Naive thymus-derived CD4-positive, alpha-beta T cell (primary cell): ENCODE measurements around the gene FBXL5. TPM values are rescaled to one million over a fixed set of nuclear protein-coding genes. Genes with fewer than 3 reads are reported as not detected.
A peak's percentile ranks its signal among the peaks of the same experiment; 100 is the strongest.

Experiments used
- ATAC-seq: fragments of 150-1000 bp; cut with Tn5 transposase; 2 replicates; pipeline ENCODE4 v1.10.0; 2021; ENCODE audit warnings: mild to moderate bottlenecking, moderate library complexity
- CTCF ChIA-PET: fragments of 350-600 bp; sonication (Branson Sonifier 250); formaldehyde crosslinking; loops from one replicate; lab custom pipeline; 2021; ENCODE audit warnings: antibody characterized with exemption; lab: Charles Lee
- POLR2A ChIA-PET: fragments of 350-600 bp; sonication (Branson Sonifier 250); formaldehyde crosslinking; loops from one replicate; lab custom pipeline; 2021; ENCODE audit warnings: antibody characterized with exemption, inconsistent platforms; lab: Charles Lee
- DNase-seq, 9 donors: peaks; one replicate each; pipeline versions ENCODE4 v3.0.0 to v3.0.0-alpha.2; 2020 to 2022; ENCODE audit warnings: mixed read lengths in 1 of 9
- H3K27ac ChIP-seq: one replicate; pipeline ENCODE4 v1.7.0; 2013; ENCODE audit warnings: mild to moderate bottlenecking, low read depth, low read length, moderate library complexity
- H3K27me3 ChIP-seq, 2 donors: one replicate each; pipeline ENCODE4 v1.7.0; 2013; ENCODE audit warnings: low read length in 2 of 2, mild to moderate bottlenecking in 2 of 2, moderate library complexity in 2 of 2; ENCODE audit not compliant: control insufficient read depth in 2 of 2, insufficient read depth in 2 of 2
- H3K36me3 ChIP-seq, 3 experiments: 1 replicate in 2 of 3; 2 replicates in 1 of 3; pipeline ENCODE4 v1.7.0; 2013; ENCODE audit warnings: low read length in 3 of 3, mild to moderate bottlenecking in 3 of 3, moderate library complexity in 1 of 3; ENCODE audit not compliant: insufficient read depth in 3 of 3, control insufficient read depth in 2 of 3
- H3K4me1 ChIP-seq, 2 donors: one replicate each; pipeline ENCODE4 v1.7.0; 2013; ENCODE audit warnings: low read length in 2 of 2, mild to moderate bottlenecking in 2 of 2, moderate library complexity in 1 of 2; ENCODE audit not compliant: control insufficient read depth in 2 of 2, insufficient read depth in 2 of 2
- H3K4me3 ChIP-seq: 2 replicates; pipeline ENCODE4 v1.7.0; 2013; ENCODE audit warnings: mild to moderate bottlenecking, low read length
- H3K9me3 ChIP-seq, 3 experiments: 1 replicate in 2 of 3; 2 replicates in 1 of 3; pipeline ENCODE4 v1.7.0; 2013; ENCODE audit warnings: low read length in 3 of 3; ENCODE audit not compliant: control insufficient read depth in 2 of 3
- H3K27ac Mint-ChIP-seq, 9 donors: one replicate each; pipeline ENCODE4 v1.8.0; 2020 to 2022; ENCODE audit warnings: mixed read lengths in 9 of 9, mild to moderate bottlenecking in 8 of 9, moderate library complexity in 5 of 9, inconsistent platforms in 2 of 9
- H3K27me3 Mint-ChIP-seq, 5 donors: one replicate each; pipeline ENCODE4 v1.8.0; 2021 to 2022; ENCODE audit warnings: mixed read lengths in 5 of 5, mild to moderate bottlenecking in 1 of 5
- H3K36me3 Mint-ChIP-seq, 5 donors: one replicate each; pipeline ENCODE4 v1.8.0; 2020 to 2022; ENCODE audit warnings: mixed read lengths in 5 of 5, mild to moderate bottlenecking in 3 of 5, inconsistent platforms in 1 of 5
- H3K4me1 Mint-ChIP-seq, 7 donors: one replicate each; pipeline ENCODE4 v1.8.0; 2020 to 2022; ENCODE audit warnings: mixed read lengths in 7 of 7, mild to moderate bottlenecking in 3 of 7, inconsistent platforms in 1 of 7
- H3K4me3 Mint-ChIP-seq, 10 donors: one replicate each; pipeline ENCODE4 v1.8.0; 2020 to 2022; ENCODE audit warnings: mild to moderate bottlenecking in 10 of 10, mixed read lengths in 10 of 10, moderate library complexity in 6 of 10, inconsistent platforms in 2 of 10
- H3K9me3 Mint-ChIP-seq, 11 donors: one replicate each; pipeline ENCODE4 v1.8.0; 2020 to 2022; ENCODE audit warnings: mixed read lengths in 11 of 11, mild to moderate bottlenecking in 4 of 11, inconsistent platforms in 1 of 11, moderate library complexity in 1 of 11
- intact Hi-C, 2 donors: fragments of 100-400 bp; cut with micrococcal nuclease; formaldehyde crosslinking; loops; one replicate each; pipeline ENCODE4 v1.15.1; 2023
- polyA plus RNA-seq, 2 donors: library from polyadenylated mRNA; unstranded; fragments of 300-500 nt; fragmentation: Illumina TruSeq; gene quantifications; one replicate each; pipeline ENCODE4 v1.2.3, GENCODE V29; 2021
- total RNA-seq, 6 experiments: library from RNA in 5 of 6; stranded (reverse) in 5 of 6; gene quantifications; 1 replicate in 5 of 6; 2 replicates in 1 of 6; pipeline ENCODE4 v1.2.3 and lab custom pipeline; 2021 to 2026

The FBXL5 gene
- total and polyA plus RNA-seq, 7 experiments from 2014 or later, result 39.1 to 127 (median 61.6) TPM

DNA sequence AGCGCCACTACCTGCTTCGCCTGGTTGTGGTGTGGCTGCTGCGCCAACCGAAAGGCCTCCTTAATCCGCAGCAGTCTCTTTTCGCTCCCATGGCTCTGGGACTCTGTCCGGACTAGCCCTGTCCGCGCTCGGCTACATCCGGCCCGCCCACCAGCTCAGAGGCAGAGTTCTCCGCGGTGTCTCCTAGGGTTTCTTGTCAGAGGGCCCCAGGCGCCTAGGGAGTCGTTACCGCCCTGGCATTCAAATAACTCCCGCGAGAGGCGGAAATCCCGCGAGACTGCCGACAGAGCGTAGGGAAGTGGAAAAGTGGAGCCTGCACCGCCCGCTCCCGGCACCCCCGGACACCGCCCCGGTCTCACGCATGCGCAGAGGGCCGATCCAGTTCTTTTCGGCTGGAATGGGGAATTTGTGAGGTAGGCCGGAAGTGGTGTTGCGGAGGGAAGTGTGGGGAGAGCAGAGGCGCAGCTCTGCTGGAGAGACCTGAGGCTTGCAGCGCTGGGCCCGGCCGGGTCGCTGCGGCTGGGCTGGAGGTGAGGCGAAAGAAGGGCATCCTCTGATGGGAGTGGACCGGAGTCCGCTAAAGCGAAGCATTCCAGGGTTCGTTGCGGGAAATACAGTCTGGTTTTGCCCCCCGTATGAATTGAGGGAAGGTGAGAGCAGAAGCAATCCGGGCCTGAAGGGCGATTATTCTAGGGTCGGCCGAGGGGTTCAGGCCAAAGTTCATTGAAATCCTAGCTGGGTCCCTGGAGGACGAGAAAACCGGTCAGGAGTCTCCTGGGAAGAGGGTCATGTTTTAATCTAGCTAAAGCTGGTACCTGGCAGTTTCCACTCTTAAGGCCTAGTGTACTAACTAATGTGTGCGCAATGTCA is 26.4 kb upstream of the FBXL5 start, which contains the start of gene FAM200B:
Gene FAM200B, plus strand, starts transcription at position 456 of the 870 bp plus-strand sequence. CDS start 5,151 bp downstream, outside the sequence.
- ChIA-PET POLR2A (interaction anchor here (0.9 to 2.5 kb wide), 7 partner anchors 13 to 679 kb away, joined by 3 to 44 read pairs (median 3); partner anchors contain the start of gene FBXL5), CTCF (interaction anchor here (0.7 to 1.0 kb wide), 3 partner anchors 32 to 76 kb away, joined by 3 read pairs; no protein-coding TSS in a partner anchor)
- ATAC-seq (peak; percentile 98), DNase-seq (peak; percentile 87 to 100 (median 93))
- peaks cover 22 to 52% (median 44%) of the 10 kb centered on the region in 7 donors for H3K4me1 Mint-ChIP-seq
- Histone ChIP-seq H3K4me3 (peak within 1 kb of the TSS; percentile 78), H3K9me3 (no peaks in the 10 kb centered on the region), H3K36me3 (peaks cover 0 to 12% (median 0%) of the 10 kb centered on the region in 3 experiments), H3K4me1 (peaks cover 5 to 11% of the 10 kb centered on the region in 2 donors), H3K27ac (peak within 1 kb of the TSS; percentile 94), H3K27me3 (no peaks in the 10 kb centered on the region)
- H3K4me3 Mint-ChIP-seq, result peak within 1 kb of the TSS; percentile 88 to 99 (median 94)
- H3K36me3 Mint-ChIP-seq, result peaks cover 9 to 27% (median 13%) of the 10 kb centered on the region in 5 donors
- peak within 1 kb of the TSS; percentile 89 to 100 (median 98) for H3K27ac Mint-ChIP-seq
- H3K27me3 Mint-ChIP-seq, result no peaks in the 10 kb centered on the region
- H3K9me3 Mint-ChIP-seq, result peaks cover 0 to 6% (median 0%) of the 10 kb centered on the region in 11 donors
- intact Hi-C loops, result loop anchor here (1.0 to 10.0 kb wide), 10 partner anchors 21 to 679 kb away; partner anchors contain the start of genes BST1 (in 2 of the 2), CPEB2 (in 2 of the 2), FBXL5 (in 2 of the 2) and CD38 (in 1 of the 2)

DNA sequence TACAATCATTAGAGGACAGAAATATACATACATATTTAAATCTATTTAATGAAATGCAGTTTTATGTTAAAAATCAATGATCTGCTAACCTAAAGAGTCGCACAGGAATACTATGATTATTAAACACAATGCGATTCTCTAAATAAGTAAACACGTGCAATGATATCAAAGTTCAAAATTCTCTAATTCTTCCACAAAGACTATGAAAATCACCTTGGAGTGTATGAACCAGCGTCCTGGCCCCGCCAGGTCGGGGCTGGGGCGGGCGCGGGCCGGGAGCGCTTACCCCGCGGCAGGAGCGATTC is 25.9 kb upstream of the FBXL5 start:
- POLR2A ChIA-PET, result interaction anchor here (1.0 to 2.5 kb wide), 4 partner anchors 13 to 678 kb away, joined by 3 to 44 read pairs (median 5); partner anchors contain the start of gene FBXL5
- peak overlapping the region; percentile 88 to 99 (median 94) for H3K4me3 Mint-ChIP-seq
- H3K27ac ChIP-seq, result peak overlapping the region; percentile 94

DNA sequence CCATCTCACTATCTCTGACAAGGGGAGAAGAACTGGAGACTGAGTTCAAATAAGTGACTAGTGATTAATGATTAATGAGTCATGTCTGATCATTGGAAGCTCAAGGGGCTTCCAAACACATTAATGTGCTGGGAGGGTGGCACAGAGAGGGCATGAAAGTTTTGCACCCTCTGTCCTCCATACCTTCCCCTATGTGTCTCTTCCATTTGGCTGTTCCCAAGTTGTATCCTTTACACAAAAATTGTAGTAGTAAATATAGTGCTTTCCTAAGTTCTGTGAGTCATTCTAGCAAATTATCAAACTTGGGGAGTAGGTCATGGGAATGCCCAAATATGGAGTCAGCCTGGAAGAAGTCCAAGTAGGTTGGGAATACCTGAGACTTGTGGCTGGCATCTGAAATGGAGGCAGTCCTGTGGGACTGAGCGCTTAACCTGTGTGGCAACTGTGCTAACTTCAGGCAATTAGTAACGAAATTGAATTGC is 22.4 kb upstream of the FBXL5 start:
- Histone ChIP-seq H3K4me3 (no peak overlapping the region), H3K36me3 (peaks cover 0 to 5% (median 0%) of the 10 kb centered on the region in 3 experiments), H3K27ac (no peak overlapping the region), H3K27me3 (no peaks in the 10 kb centered on the region), H3K9me3 (no peaks in the 10 kb centered on the region), H3K4me1 (peaks cover 1 to 3% of the 10 kb centered on the region in 2 donors)
- Mint-ChIP-seq H3K9me3 (no peaks in the 10 kb centered on the region), H3K4me1 (peaks cover 3 to 47% (median 10%) of the 10 kb centered on the region in 7 donors), H3K4me3 (no peak overlapping the region), H3K27ac (no peak overlapping the region), H3K36me3 (peaks cover 0 to 22% (median 0%) of the 10 kb centered on the region in 5 donors), H3K27me3 (no peaks in the 10 kb centered on the region)
- POLR2A ChIA-PET, result interaction anchor here (1.6 kb wide), 1 partner anchor 22 kb away, joined by 4 read pairs; no protein-coding TSS in a partner anchor
- intact Hi-C loops, result no loop called here
- no peak for ATAC-seq
- DNase-seq, result no peak
- CTCF ChIA-PET, result no interaction called here

More for the DNA sequence above, 25.9 kb upstream of the FBXL5 start:
- Histone ChIP-seq H3K4me3 (peak overlapping the region; percentile 78), H3K27me3 (no peaks in the 10 kb centered on the region), H3K9me3 (no peaks in the 10 kb centered on the region), H3K4me1 (peaks cover 5 to 11% of the 10 kb centered on the region in 2 donors), H3K36me3 (peaks cover 0 to 6% (median 0%) of the 10 kb centered on the region in 3 experiments)
- DNase-seq, result no peak
- Mint-ChIP-seq H3K27me3 (no peaks in the 10 kb centered on the region), H3K27ac (peak overlapping the region in 8 of 9 donors; percentile 19 to 100 (median 98)), H3K4me1 (peaks cover 24 to 52% (median 39%) of the 10 kb centered on the region in 7 donors), H3K36me3 (peaks cover 3 to 21% (median 7%) of the 10 kb centered on the region in 5 donors), H3K9me3 (peaks cover 0 to 6% (median 0%) of the 10 kb centered on the region in 11 donors)
- CTCF ChIA-PET, result no interaction called here
- intact Hi-C loops, result loop anchor here (1.0 to 10.0 kb wide), 8 partner anchors 22 to 679 kb away; partner anchors contain the start of genes CPEB2 (in 2 of the 2), FBXL5 (in 2 of the 2), BST1 (in 1 of the 2) and TAPT1 (in 1 of the 2)
- ATAC-seq, result no peak

DNA sequence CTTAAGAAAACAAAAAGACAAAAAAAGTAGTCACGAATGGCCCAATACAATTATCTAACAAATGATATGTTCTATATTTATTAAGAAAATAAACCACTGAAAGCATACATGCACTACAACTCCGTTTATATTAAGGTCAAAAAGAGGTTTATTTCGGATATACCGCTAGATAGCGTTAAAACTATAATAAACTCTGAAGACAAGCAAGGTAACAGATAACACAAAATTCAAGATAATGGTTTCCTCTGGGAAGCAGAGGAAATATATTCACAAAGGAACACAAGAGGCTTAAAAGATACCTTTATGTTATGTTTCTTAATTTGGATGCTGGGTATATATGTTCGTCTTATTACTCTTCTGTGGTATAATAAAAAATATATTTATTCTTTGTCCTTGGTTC is 21.7 kb upstream of the FBXL5 start:
- H3K4me1 ChIP-seq, result no peaks in the 10 kb centered on the region
- no peak overlapping the region for H3K27ac Mint-ChIP-seq
- intact Hi-C loops, result no loop called here
- H3K36me3 ChIP-seq, result peaks cover 0 to 4% (median 0%) of the 10 kb centered on the region in 3 experiments
- no peaks in the 10 kb centered on the region for H3K27me3 Mint-ChIP-seq
- no peak overlapping the region for H3K4me3 Mint-ChIP-seq
- ATAC-seq (no peak), DNase-seq (no peak)
- H3K27me3 ChIP-seq, result no peaks in the 10 kb centered on the region
- ChIA-PET POLR2A (interaction anchor here (1.6 kb wide), 1 partner anchor 21 kb away, joined by 4 read pairs; no protein-coding TSS in a partner anchor), CTCF (no interaction called here)
- no peaks in the 10 kb centered on the region for H3K9me3 ChIP-seq
- H3K27ac ChIP-seq, result no peak overlapping the region
- H3K4me1 Mint-ChIP-seq, result peaks cover 0 to 42% (median 4%) of the 10 kb centered on the region in 7 donors
- no peaks in the 10 kb centered on the region for H3K9me3 Mint-ChIP-seq
- no peak overlapping the region for H3K4me3 ChIP-seq
- peaks cover 0 to 24% (median 0%) of the 10 kb centered on the region in 5 donors for H3K36me3 Mint-ChIP-seq

DNA sequence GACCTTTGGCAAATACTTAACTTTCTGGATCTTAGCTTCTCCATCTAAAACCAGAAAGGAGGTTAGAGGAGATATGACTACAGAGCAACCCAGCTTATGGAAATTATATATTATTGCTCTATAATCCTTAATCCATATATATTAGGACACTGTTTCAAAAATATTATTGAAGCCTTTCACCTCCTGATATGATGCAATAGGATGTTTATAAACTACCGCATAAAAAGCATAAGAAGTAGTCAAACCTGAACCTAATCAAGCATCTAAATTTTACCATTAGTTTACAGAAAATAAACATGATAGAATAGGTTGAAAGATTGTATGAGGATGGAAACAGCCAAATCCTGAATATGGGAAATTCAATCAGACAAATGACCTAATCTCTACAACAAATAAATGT is 20.9 kb upstream of the FBXL5 start:
- no peaks in the 10 kb centered on the region for H3K27me3 Mint-ChIP-seq
- CTCF ChIA-PET, result no interaction called here
- POLR2A ChIA-PET, result no interaction called here
- no peaks in the 10 kb centered on the region for H3K9me3 ChIP-seq
- no peaks in the 10 kb centered on the region for H3K36me3 ChIP-seq
- peaks cover 0 to 42% (median 4%) of the 10 kb centered on the region in 7 donors for H3K4me1 Mint-ChIP-seq
- H3K27ac ChIP-seq, result no peak overlapping the region
- no peaks in the 10 kb centered on the region for H3K9me3 Mint-ChIP-seq
- no peak overlapping the region for H3K4me3 Mint-ChIP-seq
- no peaks in the 10 kb centered on the region for H3K27me3 ChIP-seq
- intact Hi-C loops, result no loop called here
- H3K36me3 Mint-ChIP-seq, result peaks cover 0 to 33% (median 0%) of the 10 kb centered on the region in 5 donors
- H3K27ac Mint-ChIP-seq, result no peak overlapping the region
- DNase-seq, result no peak
- ATAC-seq, result no peak
- no peak overlapping the region for H3K4me3 ChIP-seq
- no peaks in the 10 kb centered on the region for H3K4me1 ChIP-seq

DNA sequence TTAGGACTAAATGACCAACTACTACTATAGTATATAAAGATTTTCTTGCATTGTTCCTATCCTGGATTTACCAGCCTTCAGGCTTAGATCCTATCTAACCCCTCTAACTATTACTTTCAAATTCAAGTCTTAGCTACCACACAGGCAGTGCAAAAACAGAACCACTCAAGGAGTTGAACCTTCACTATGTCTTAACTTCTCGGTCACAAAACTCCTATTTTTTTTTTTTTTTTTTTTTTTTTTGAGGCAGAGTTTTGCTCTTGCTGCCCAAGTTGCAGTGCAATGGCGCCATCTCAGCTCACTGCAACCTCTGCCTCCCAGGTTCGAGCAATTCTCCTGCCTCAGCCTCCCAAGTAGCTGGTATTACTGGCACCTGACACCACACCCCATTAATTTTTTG is 20.2 kb upstream of the FBXL5 start:
- DNase-seq (no peak), ATAC-seq (no peak)
- Mint-ChIP-seq H3K9me3 (no peaks in the 10 kb centered on the region), H3K4me3 (no peak overlapping the region), H3K36me3 (peaks cover 0 to 33% (median 0%) of the 10 kb centered on the region in 5 donors), H3K27ac (no peak overlapping the region), H3K4me1 (peaks cover 0 to 42% (median 4%) of the 10 kb centered on the region in 7 donors), H3K27me3 (no peaks in the 10 kb centered on the region)
- Histone ChIP-seq H3K27me3 (no peaks in the 10 kb centered on the region), H3K27ac (no peak overlapping the region), H3K36me3 (no peaks in the 10 kb centered on the region), H3K4me3 (no peak overlapping the region), H3K4me1 (no peaks in the 10 kb centered on the region), H3K9me3 (no peaks in the 10 kb centered on the region)
- ChIA-PET CTCF (no interaction called here), POLR2A (interaction anchor here (0.7 kb wide), 1 partner anchor 14 kb away, joined by 4 read pairs; no protein-coding TSS in a partner anchor)
- intact Hi-C loops, result no loop called here
